ENCODE measurements around the gene HPDL. TPM values are rescaled to one million over a fixed set of nuclear protein-coding genes. Genes with fewer than 3 reads are reported as not detected.

Gene HPDL
- total and polyA plus RNA-seq, 2 of the 4 experiments (the other 2 are of a cell fraction) = 0.54 to 1.1 TPM

GRCh38 chr1:45303520-45304310 is 23.0 kb upstream of the HPDL start:
- DNase-seq (peak; percentile 96), ATAC-seq (ENCODE audit: low read depth) (peak; percentile 96)
- peak overlapping the region; percentile 43 for H3K18ac ChIP-seq (ENCODE audit: low read depth, low read length)
- H3K4ac ChIP-seq (ENCODE audit: low read depth, low read length) = peak overlapping the region; percentile 99
- H4K91ac ChIP-seq (ENCODE audit: insufficient read depth, low read depth, low read length) = peak overlapping the region; percentile 84
- no TSS peak for BruUV-seq (replicated peaks)
- no peaks in the 10 kb centered on the region for H3K36me3 ChIP-seq (ENCODE audit: control insufficient read depth, insufficient read depth, low read length)
- H4K8ac ChIP-seq (ENCODE audit: low read depth in 2 of 2, low read length in 2 of 2) = peak overlapping the region; percentile 97 to 98
- H2BK5ac ChIP-seq (ENCODE audit: low read depth, low read length, poor library complexity, severe bottlenecking) = peak overlapping the region; percentile 68
- dilution Hi-C loops (cut with HindIII; ENCODE audit: low sequenced_read_pairs, unreplicated experiment) (no loop called here), intact Hi-C loops (cut with micrococcal nuclease) (loop anchor here (2.0 to 10.0 kb wide), 6 partner anchors 96 to 586 kb away; partner anchors contain the start of genes BTBD19, DYNLT4, PLK3 and RNU5D-1), in situ Hi-C loops (cut with MboI; ENCODE audit: low sequenced_read_pairs) (loop anchor here (5.0 to 10.0 kb wide), 2 partner anchors 291 to 469 kb away; partner anchors contain the start of genes HECTD3 and UROD)
- peak overlapping the region; percentile 99 for H3K23ac ChIP-seq (ENCODE audit: low read depth, low read length)
- no peaks in the 10 kb centered on the region for H3K27me3 ChIP-seq (ENCODE audit: control insufficient read depth, insufficient read depth, low read length)
- peaks cover 4% of the 10 kb centered on the region; the same call in 1 of the 2 replicates for H3K4me1 ChIP-seq (ENCODE audit: control insufficient read depth, insufficient read depth, low read length)
- H2AFZ ChIP-seq (replicated peaks; ENCODE audit: low read length, poor library complexity) = peak overlapping the region; percentile 100
- POLR2A ChIA-PET (ENCODE audit: unreplicated experiment) = interaction anchor here (0.6 to 1.1 kb wide), 8 partner anchors 89 to 944 kb away, joined by 3 to 7 read pairs (median 4); partner anchors contain the start of genes HECTD3, PLK3 and UROD
- peak overlapping the region; percentile 94 for H3K4me2 ChIP-seq (ENCODE audit: low read depth, low read length)
- no peaks in the 10 kb centered on the region for H3K9me3 ChIP-seq (ENCODE audit: control insufficient read depth, insufficient read depth, low read length)
- H2BK20ac ChIP-seq (ENCODE audit: low read depth, low read length) = peak overlapping the region; percentile 55; the same call in 1 of the 2 replicates
- peak overlapping the region; percentile 87 for H2AK9ac ChIP-seq (replicated peaks; ENCODE audit: low read depth, low read length, poor library complexity)
- peak overlapping the region; percentile 76 for H3K4me3 ChIP-seq (ENCODE audit: insufficient read depth, low read depth, low read length)
- peak overlapping the region; percentile 83 for H3K56ac ChIP-seq (ENCODE audit: extremely low read depth, insufficient read depth, low read length)
- no peaks in the 10 kb centered on the region for H3K9me1 ChIP-seq (ENCODE audit: insufficient read depth, low read length)
- H2AK5ac ChIP-seq (ENCODE audit: low read depth, low read length) = peak overlapping the region; percentile 93
- H4K5ac ChIP-seq (ENCODE audit: low read depth, low read length) = peak overlapping the region; percentile 95
- peak overlapping the region; percentile 81 for H3K9ac ChIP-seq (ENCODE audit: low read depth, low read length)
- CTCF ChIA-PET = interaction anchor here (0.6 to 7.2 kb wide), 9 partner anchors 12 to 416 kb away, joined by 3 to 53 read pairs (median 4); partner anchors contain the start of gene UROD
- peak overlapping the region; percentile 99 for H3K14ac ChIP-seq (replicated peaks; ENCODE audit: low read depth, low read length)
- peaks cover 0 to 11% of the 10 kb centered on the region in 2 experiments; a peak in 2 of 4 replicates for H3K79me1 ChIP-seq (ENCODE audit: low read depth in 1 of 2, low read length in 2 of 2)
- peak overlapping the region; percentile 86 for H3K27ac ChIP-seq (ENCODE audit: insufficient read depth, low read length)
- no peak overlapping the region for H2BK15ac ChIP-seq (ENCODE audit: low read depth, low read length)
- no peaks in the 10 kb centered on the region for H4K20me1 ChIP-seq (ENCODE audit: insufficient read depth, low read length)
- H2BK120ac ChIP-seq (ENCODE audit: low read depth, low read length) = peak overlapping the region; percentile 81; the same call in 1 of the 2 replicates
- WGBS, 2 experiments (ENCODE audit: extremely low coverage in 2 of 2, insufficient read length in 1 of 2) = 0% methylated on average over 39 of the region's 68 CpGs; no CpG with 5 or more reads in 1 of the 2 experiments
- TF ChIP-seq MXI1 (IDR thresholded peaks at IDR 0.05; ENCODE audit: borderline replicate concordance, low read depth, low read length) = peak; percentile 81; the same call in 1 of the 2 replicates
- peak; percentile 90 for TF ChIP-seq MAZ (IDR thresholded peaks at IDR 0.05; ENCODE audit: borderline replicate concordance, low read depth, low read length)
- TF ChIP-seq FOS (IDR thresholded peaks at IDR 0.05; ENCODE audit: low read depth, low read length) = no peak
- TF ChIP-seq BHLHE40 (IDR thresholded peaks at IDR 0.05; ENCODE audit: low read depth, low read length) = 0 out of 2 replicates have a peak, but pooled peaks have one; percentile 16
- no peak for TF ChIP-seq CHD1 (IDR thresholded peaks at IDR 0.05; ENCODE audit: low read depth, low read length)
- peak; percentile 68 for TF ChIP-seq CTCF (conservative IDR thresholded peaks at IDR 0.05; ENCODE audit: low read depth, low read length)
- TF ChIP-seq RCOR1 (IDR thresholded peaks at IDR 0.05; ENCODE audit: insufficient replicate concordance, low read length) = no peak
- no peak for TF ChIP-seq ELK1 (IDR thresholded peaks at IDR 0.05; ENCODE audit: borderline replicate concordance, low read depth, low read length)
- 0 out of 2 replicates have a peak, but pooled peaks have one; percentile 8 for TF ChIP-seq USF2 (IDR thresholded peaks at IDR 0.05; ENCODE audit: low read depth, low read length)
- peak; percentile 71 for TF ChIP-seq CEBPB (IDR thresholded peaks at IDR 0.05; ENCODE audit: low read depth, low read length)
- no peak for TF ChIP-seq NFE2L2 (IDR thresholded peaks at IDR 0.05; ENCODE audit: low read depth, low read length)
- TF ChIP-seq RFX5 (IDR thresholded peaks at IDR 0.05; ENCODE audit: low read depth, low read length) = no peak

Measured in IMR-90 (cell line).